Transverse colon (tissue), 4 donors: ENCODE measurements around the gene TRMT112. TPM values are rescaled to one million over a fixed set of nuclear protein-coding genes. Genes with fewer than 3 reads are reported as not detected.

ENCODE experiments used
- DNase-seq: peaks from one replicate; pipeline ENCODE4 v3.0.0-alpha.2; 2019
- H3K27ac ChIP-seq, 4 donors: fragments of 200-600 bp; sonication (generic); 2 replicates each; pipeline ENCODE4 v1.5.1; 2016 to 2018; ENCODE audit warnings: inconsistent platforms in 4 of 4
- H3K27me3 ChIP-seq: fragments of 200-600 bp; sonication (generic); 2 replicates; pipeline ENCODE4 v1.5.1; 2017; ENCODE audit warnings: inconsistent platforms
- H3K36me3 ChIP-seq, 4 donors: fragments of 200-600 bp; sonication (generic); 2 replicates each; pipeline ENCODE4 v1.5.1; 2017 to 2019; ENCODE audit warnings: inconsistent platforms in 4 of 4
- H3K4me1 ChIP-seq, 4 donors: fragments of 200-600 bp; sonication (generic); 2 replicates each; pipeline ENCODE4 v1.5.1; 2017 to 2020; ENCODE audit warnings: inconsistent platforms in 4 of 4
- H3K4me3 ChIP-seq, 4 donors: fragments of 200-600 bp; sonication (generic); 1 replicate in 1 of 4; 2 replicates in 3 of 4; pipeline versions ENCODE4 v1.5.1 to v1.6.1; 2017 to 2019; ENCODE audit warnings: inconsistent platforms in 4 of 4
- H3K9me3 ChIP-seq, 2 donors: fragments of 200-600 bp; sonication (generic); 2 replicates each; pipeline ENCODE4 v1.5.1; 2017 to 2019; ENCODE audit warnings: inconsistent platforms in 2 of 2
- EP300 ChIP-seq: sonication (generic); formaldehyde crosslinking; IDR thresholded peaks from one replicate; pipeline ENCODE4 v1.6.1; 2017; ENCODE audit warnings: antibody characterized with exemption, low read depth
- POLR2A ChIP-seq: fragments of 450-650 bp; IDR thresholded peaks from one replicate; pipeline ENCODE4 v1.6.1; 2016; ENCODE audit warnings: antibody characterized with exemption, mild to moderate bottlenecking, moderate library complexity
- POLR2AphosphoS5 ChIP-seq, 3 donors: sonication (generic); formaldehyde crosslinking; IDR thresholded peaks; one replicate each; pipeline ENCODE4 v1.6.1; 2016; ENCODE audit warnings: antibody characterized with exemption in 3 of 3
- WGBS, 2 donors: methylation state at CpG; one replicate each; pipeline ENCODE4 v1.1.5; 2018; ENCODE audit warnings: low coverage in 1 of 2; 5-methylcytosine and 5-hydroxymethylcytosine counted together
- in situ Hi-C, 4 donors: fragments of 200-750 bp; cut with MboI; loops; one replicate each; pipeline versions ENCODE4 v1.15.0 to v1.15.1; 2017; ENCODE audit warnings: low sequenced_read_pairs in 3 of 4, low pct_ligation_motif_present in 1 of 4, low pct_unique_long_range_greater_than_20kb in 1 of 4
- intact Hi-C: fragments of 100-400 bp; cut with DNase I; formaldehyde crosslinking; loops from one replicate; pipeline ENCODE4 v1.15.1; 2023; ENCODE audit warnings: low total_unique reads
- total RNA-seq, 4 donors: library from RNA; depleted of rRNA; stranded (reverse); fragments of >200 nt; gene quantifications; one replicate each; pipeline ENCODE4 v1.1.0, GENCODE V29; 2016
- TF ChIP-seq, protein P1 (sequence below), 5 experiments: fragments of 200-600 bp in 3 of 5; fragments of 450-650 bp in 2 of 5; sonication (generic) in 3 of 5; IDR thresholded peaks; 1 replicate in 2 of 5; 2 replicates in 3 of 5; pipeline ENCODE4 v1.5.1; 2016 to 2017; ENCODE audit warnings: antibody characterized with exemption in 5 of 5, inconsistent platforms in 3 of 5, mild to moderate bottlenecking in 2 of 5, moderate library complexity in 1 of 5

TRMT112 gene
- total RNA-seq, 4 donors from 2014 or later = 59.1 to 99.9 (median 82.7) TPM

DNA sequence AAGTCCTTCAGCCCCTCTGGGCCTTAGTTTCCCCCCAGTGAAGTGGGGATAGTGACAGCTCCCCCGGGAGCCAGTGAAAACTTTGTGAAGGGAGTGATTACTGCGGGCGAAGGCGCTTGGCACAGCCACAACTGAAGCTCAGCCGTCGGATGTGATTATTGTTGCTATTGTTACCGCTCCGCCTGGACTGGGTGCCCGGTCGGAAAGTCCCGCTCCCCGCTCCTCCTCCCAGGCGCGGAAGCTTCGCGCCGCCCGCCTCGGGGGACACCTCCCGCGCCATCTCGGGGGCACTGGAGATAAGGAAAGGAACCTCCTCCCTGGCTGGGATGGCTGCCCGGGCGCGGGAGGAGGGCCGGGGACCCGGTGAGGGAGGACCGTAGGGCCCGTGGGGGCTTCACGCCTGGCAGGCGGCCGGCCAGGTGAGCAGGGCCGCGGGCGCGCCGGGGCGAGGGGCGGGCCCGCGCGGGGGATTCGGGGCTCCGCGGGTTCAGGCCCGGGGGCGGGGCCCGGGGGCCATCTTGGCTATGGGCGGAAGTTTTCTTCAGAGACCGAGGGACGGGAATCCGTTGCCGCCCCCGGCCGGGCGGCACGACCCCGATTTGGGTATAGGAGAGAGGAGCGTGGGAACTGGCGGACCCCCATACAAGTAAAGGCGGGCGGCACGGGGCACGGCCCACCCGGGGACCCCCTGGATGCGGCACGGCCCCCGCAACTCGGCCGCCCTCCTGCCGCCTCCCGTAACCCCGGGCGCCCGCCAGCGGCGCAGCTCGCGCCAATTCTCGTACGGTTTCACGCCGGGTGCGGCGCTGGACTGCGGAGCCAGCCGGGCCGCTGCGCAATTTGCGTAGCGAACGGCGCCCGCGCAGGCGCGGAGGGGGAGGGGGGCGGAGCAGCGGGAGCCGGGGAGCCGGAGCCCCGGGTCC, 32.1 kb downstream of the TRMT112 start, which contains the start of gene GPR137:
Gene GPR137 (plus strand): TSS at position 887 of the 923 bp plus-strand sequence. CDS start 677 bp downstream, outside the sequence.
- peaks cover 9% of the 10 kb centered on the region for H3K27me3 ChIP-seq
- H3K4me3 ChIP-seq = peak within 1 kb of the TSS; percentile 72 to 85 (median 78)
- H3K27ac ChIP-seq = peak within 1 kb of the TSS; percentile 95 to 99 (median 97)
- in situ Hi-C loops = no loop called here
- H3K36me3 ChIP-seq = peaks cover 0 to 3% (median 0%) of the 10 kb centered on the region in 4 donors
- TF ChIP-seq, protein P1, sequence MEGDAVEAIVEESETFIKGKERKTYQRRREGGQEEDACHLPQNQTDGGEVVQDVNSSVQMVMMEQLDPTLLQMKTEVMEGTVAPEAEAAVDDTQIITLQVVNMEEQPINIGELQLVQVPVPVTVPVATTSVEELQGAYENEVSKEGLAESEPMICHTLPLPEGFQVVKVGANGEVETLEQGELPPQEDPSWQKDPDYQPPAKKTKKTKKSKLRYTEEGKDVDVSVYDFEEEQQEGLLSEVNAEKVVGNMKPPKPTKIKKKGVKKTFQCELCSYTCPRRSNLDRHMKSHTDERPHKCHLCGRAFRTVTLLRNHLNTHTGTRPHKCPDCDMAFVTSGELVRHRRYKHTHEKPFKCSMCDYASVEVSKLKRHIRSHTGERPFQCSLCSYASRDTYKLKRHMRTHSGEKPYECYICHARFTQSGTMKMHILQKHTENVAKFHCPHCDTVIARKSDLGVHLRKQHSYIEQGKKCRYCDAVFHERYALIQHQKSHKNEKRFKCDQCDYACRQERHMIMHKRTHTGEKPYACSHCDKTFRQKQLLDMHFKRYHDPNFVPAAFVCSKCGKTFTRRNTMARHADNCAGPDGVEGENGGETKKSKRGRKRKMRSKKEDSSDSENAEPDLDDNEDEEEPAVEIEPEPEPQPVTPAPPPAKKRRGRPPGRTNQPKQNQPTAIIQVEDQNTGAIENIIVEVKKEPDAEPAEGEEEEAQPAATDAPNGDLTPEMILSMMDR (IDR thresholded peaks at IDR 0.05) = no peak
- TF ChIP-seq POLR2AphosphoS5 (IDR thresholded peaks at IDR 0.05) = peak in 2 of 3 donors; percentile 42 to 68
- no peak for TF ChIP-seq EP300
- peak; percentile 17 for TF ChIP-seq POLR2A
- WGBS, 2 donors = 0% methylated on average over 53 of the region's 102 CpGs; no CpG with 5 or more reads in 1 of the 2 donors
- no peaks in the 10 kb centered on the region for H3K9me3 ChIP-seq
- DNase-seq = peak; percentile 91
- intact Hi-C loops = no loop called here
- H3K4me1 ChIP-seq = peaks cover 22 to 32% (median 26%) of the 10 kb centered on the region in 4 donors

DNA sequence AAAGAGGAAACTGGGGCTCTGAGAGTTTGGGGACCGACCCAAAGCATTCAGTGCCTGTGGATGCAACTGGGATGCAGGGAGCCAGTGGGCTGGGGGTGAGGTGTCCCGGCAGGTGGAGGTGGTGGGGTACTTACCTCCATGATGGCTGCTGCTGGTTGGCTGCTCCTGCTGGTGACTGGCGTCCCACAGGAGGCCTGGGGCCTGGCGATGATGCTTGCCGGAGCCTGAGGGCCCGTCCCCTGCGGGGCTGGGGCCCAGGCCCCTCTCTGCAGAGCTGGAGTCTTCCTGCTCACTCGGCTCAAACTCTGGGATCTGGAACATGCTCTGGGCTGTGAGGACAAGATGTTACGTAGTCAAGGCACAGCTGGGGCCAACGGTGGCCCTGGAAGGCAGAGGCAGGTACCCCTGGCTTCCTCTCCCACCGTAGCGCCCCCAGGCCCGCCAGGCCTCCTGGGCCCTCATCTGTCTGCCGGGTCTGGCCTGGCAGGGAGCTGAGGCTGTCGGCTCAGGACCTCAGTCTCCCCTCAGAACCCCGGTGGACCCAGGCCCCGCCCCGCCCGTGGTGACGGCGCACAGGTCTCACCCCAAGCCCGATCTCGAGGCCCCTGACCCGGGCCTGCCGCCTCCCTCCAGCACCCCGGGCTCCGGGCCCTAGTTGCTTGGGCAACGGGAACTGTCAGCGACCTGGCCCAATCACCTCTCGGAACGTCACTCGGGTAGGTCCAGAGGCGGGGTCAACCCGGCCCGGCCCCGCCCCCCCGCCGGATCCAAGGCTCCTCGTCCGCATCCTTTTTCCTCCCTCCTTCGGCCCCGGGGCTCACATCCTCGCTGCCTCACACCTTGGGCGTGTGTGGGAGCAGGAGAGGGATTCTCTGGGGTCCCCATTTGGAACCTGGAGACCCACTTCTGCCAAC, 33.1 kb downstream of the TRMT112 start, which contains the start of gene BAD:
Gene BAD (minus strand): TSS at position 618 of the 914 bp plus-strand sequence. CDS start 297 bp downstream, at position 321.
- H3K27ac ChIP-seq = peak within 1 kb of the TSS; percentile 95 to 99 (median 97)
- 4% methylated on average over 37 of the region's 44 CpGs; no CpG with 5 or more reads in 1 of the 2 donors for WGBS, 2 donors
- H3K4me1 ChIP-seq = peaks cover 22 to 32% (median 26%) of the 10 kb centered on the region in 4 donors
- DNase-seq = peak; percentile 97
- in situ Hi-C loops = no loop called here
- H3K4me3 ChIP-seq = peak within 1 kb of the TSS; percentile 72 to 85 (median 78)
- peaks cover 0 to 3% (median 0%) of the 10 kb centered on the region in 4 donors for H3K36me3 ChIP-seq
- TF ChIP-seq EP300 (no peak), POLR2A (peak; percentile 85), POLR2AphosphoS5 (IDR thresholded peaks at IDR 0.05) (peak; percentile 82 to 87 (median 85))
- TF ChIP-seq, protein P1 (IDR thresholded peaks at IDR 0.05) = no peak
- no peaks in the 10 kb centered on the region for H3K9me3 ChIP-seq
- no peaks in the 10 kb centered on the region for H3K27me3 ChIP-seq
- intact Hi-C loops = no loop called here

DNA sequence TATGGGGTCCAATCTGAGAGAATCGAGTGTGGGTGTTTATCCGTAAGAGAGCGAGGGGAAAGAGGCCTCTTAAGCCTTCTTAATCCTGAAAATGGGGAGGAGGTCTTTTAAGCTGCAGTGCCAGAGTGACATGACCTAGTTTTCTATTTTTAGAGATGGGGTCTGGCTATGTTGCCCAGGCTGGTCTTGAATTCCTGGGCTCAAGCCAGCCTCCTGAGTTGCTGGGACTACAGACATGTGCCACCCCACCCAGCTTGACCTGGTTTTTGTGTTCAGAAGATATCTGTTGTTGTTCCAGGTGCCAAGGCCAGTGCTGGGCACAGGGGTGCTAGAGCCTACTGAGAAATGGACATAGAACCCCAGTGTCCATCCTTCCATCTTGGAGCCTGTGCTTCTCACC, 34.3 kb downstream of the TRMT112 start:
- H3K27ac ChIP-seq = peak overlapping the region in 3 of 4 donors; percentile 96 to 99 (median 98)
- peaks cover 0 to 11% (median 4%) of the 10 kb centered on the region in 4 donors for H3K36me3 ChIP-seq
- H3K4me3 ChIP-seq = peak overlapping the region in 1 of 4 donors; percentile 74
- intact Hi-C loops = no loop called here
- H3K27me3 ChIP-seq = no peaks in the 10 kb centered on the region
- WGBS, 2 donors = 88% methylated on average over 3 of the region's 3 CpGs; no CpG with 5 or more reads in 1 of the 2 donors
- no peak for TF ChIP-seq POLR2AphosphoS5 (IDR thresholded peaks at IDR 0.05)
- TF ChIP-seq, protein P1 (IDR thresholded peaks at IDR 0.05) = no peak
- no peak for TF ChIP-seq EP300
- TF ChIP-seq POLR2A = no peak
- H3K4me1 ChIP-seq = peaks cover 22 to 32% (median 26%) of the 10 kb centered on the region in 4 donors
- in situ Hi-C loops = no loop called here
- H3K9me3 ChIP-seq = no peaks in the 10 kb centered on the region
- no peak for DNase-seq
